Measurements from ENCODE around the gene CCDC8. TPM values are rescaled to one million over a fixed set of nuclear protein-coding genes. Genes with fewer than 3 reads are reported as not detected.

Gene CCDC8
- total RNA-seq, 4 donors from 2014 or later, result 4.5 to 11.6 (median 4.9) TPM

- TF ChIP-seq, protein P1, sequence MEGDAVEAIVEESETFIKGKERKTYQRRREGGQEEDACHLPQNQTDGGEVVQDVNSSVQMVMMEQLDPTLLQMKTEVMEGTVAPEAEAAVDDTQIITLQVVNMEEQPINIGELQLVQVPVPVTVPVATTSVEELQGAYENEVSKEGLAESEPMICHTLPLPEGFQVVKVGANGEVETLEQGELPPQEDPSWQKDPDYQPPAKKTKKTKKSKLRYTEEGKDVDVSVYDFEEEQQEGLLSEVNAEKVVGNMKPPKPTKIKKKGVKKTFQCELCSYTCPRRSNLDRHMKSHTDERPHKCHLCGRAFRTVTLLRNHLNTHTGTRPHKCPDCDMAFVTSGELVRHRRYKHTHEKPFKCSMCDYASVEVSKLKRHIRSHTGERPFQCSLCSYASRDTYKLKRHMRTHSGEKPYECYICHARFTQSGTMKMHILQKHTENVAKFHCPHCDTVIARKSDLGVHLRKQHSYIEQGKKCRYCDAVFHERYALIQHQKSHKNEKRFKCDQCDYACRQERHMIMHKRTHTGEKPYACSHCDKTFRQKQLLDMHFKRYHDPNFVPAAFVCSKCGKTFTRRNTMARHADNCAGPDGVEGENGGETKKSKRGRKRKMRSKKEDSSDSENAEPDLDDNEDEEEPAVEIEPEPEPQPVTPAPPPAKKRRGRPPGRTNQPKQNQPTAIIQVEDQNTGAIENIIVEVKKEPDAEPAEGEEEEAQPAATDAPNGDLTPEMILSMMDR (IDR thresholded peaks at IDR 0.05), result no peak
- TF ChIP-seq POLR2A (IDR thresholded peaks at IDR 0.05; ENCODE audit: low read depth), result no peak
- no peak for DNase-seq (ENCODE audit: extremely low spot score)
- Histone ChIP-seq H3K4me1 (no peaks in the 10 kb centered on the region), H3K27me3 (no peaks in the 10 kb centered on the region), H3K36me3 (peaks cover 5 to 58% (median 29%) of the 10 kb centered on the region in 4 donors), H3K9me3 (no peaks in the 10 kb centered on the region), H3K4me3 (no peak overlapping the region), H3K27ac (replicated peaks in 1 of 4) (no peak overlapping the region)
- 81% methylated on average over 4 of the region's 4 CpGs for WGBS
- intact Hi-C loops (cut with DNase I), result no loop called here
Measured at GRCh38 chr19:46365561-46365960, 47.8 kb downstream of the CCDC8 start.

DNA sequence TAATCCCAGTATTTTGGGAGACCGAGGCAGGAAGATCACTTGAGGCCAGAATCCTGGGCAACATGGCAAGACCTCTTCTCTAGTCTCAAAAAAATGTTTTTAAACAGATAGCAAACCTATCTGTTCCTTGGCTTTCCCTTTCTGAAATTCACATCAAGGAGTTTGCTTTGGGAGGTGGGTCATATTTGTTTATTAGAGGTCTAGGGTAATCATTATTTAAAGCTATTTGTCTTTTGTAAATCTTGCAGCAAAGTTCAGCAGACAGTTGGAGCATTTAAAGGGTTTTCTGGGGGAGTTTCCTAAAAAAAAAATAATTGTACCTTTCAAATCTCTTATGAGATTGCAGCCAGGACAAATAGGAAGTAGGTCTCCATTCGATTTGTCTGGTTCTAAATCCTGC, 49.0 kb downstream of the CCDC8 start:
- Histone ChIP-seq H3K27ac (replicated peaks in 1 of 4) (no peak overlapping the region), H3K36me3 (peaks cover 5 to 55% (median 25%) of the 10 kb centered on the region in 4 donors), H3K9me3 (no peaks in the 10 kb centered on the region), H3K27me3 (no peaks in the 10 kb centered on the region), H3K4me1 (no peaks in the 10 kb centered on the region), H3K4me3 (no peak overlapping the region)
- 94% methylated on average over 2 of the region's 2 CpGs for WGBS
- no peak for DNase-seq (ENCODE audit: extremely low spot score)
- TF ChIP-seq POLR2A (IDR thresholded peaks at IDR 0.05; ENCODE audit: low read depth), result no peak
- TF ChIP-seq EP300 (IDR thresholded peaks at IDR 0.05), result no peak
- TF ChIP-seq, protein P1 (IDR thresholded peaks at IDR 0.05), result no peak
- no peak for TF ChIP-seq POLR2AphosphoS5 (IDR thresholded peaks at IDR 0.05)
- intact Hi-C loops (cut with DNase I), result no loop called here

- intact Hi-C loops (cut with DNase I), result no loop called here
- Histone ChIP-seq H3K4me3 (no peak overlapping the region), H3K4me1 (peaks cover 0 to 7% (median 0%) of the 10 kb centered on the region in 4 donors), H3K27me3 (no peaks in the 10 kb centered on the region), H3K27ac (replicated peaks in 1 of 4) (no peak overlapping the region), H3K9me3 (no peaks in the 10 kb centered on the region), H3K36me3 (peaks cover 1 to 47% (median 32%) of the 10 kb centered on the region in 4 donors)
- DNase-seq (ENCODE audit: extremely low spot score), result no peak
- TF ChIP-seq POLR2AphosphoS5 (IDR thresholded peaks at IDR 0.05), result no peak
- TF ChIP-seq, protein P1 (IDR thresholded peaks at IDR 0.05), result no peak
- TF ChIP-seq EP300 (IDR thresholded peaks at IDR 0.05), result no peak
- no peak for TF ChIP-seq POLR2A (IDR thresholded peaks at IDR 0.05; ENCODE audit: low read depth)
- 66% methylated on average over 2 of the region's 2 CpGs for WGBS
Measured at GRCh38 chr19:46361915-46362314, 51.4 kb downstream of the CCDC8 start.

Other genes with a start within 250 kb of the CCDC8 start
- gene IGFL1, start 183.8 kb downstream of the CCDC8 start, total RNA-seq, result not detected
- gene HIF3A, start 116.5 kb downstream of the CCDC8 start, total RNA-seq, result 100 to 1,000 TPM in 3 of 4 donors, 10 to 100 TPM in 1; 98.2 to 268 (median 160) TPM
- 10 to 100 TPM; 39.9 to 74.7 (median 61.9) TPM for gene PPP5C, start 66.5 kb downstream of the CCDC8 start, total RNA-seq
- gene PNMA8C, start 15.4 kb upstream of the CCDC8 start, total RNA-seq, result under 1 TPM; 0.13 to 0.42 (median 0.17) TPM
- gene PNMA8A, start 58.0 kb upstream of the CCDC8 start, total RNA-seq, result 1 to 10 TPM; 1.4 to 5.3 (median 2.5) TPM
- 1 to 10 TPM; 1.5 to 3.3 (median 1.6) TPM for gene PNMA8B, start 82.3 kb upstream of the CCDC8 start, total RNA-seq
- gene CALM3, start 187.8 kb upstream of the CCDC8 start, total RNA-seq, result 100 to 1,000 TPM; 114 to 155 (median 129) TPM
- 1 to 10 TPM; 5.9 to 9.1 (median 7.1) TPM for gene PTGIR, start 211.5 kb upstream of the CCDC8 start, total RNA-seq
- gene GNG8, start 222.6 kb upstream of the CCDC8 start, total RNA-seq, result not detected
- 100 to 1,000 TPM in 1 of 4 donors, 10 to 100 TPM in 3; 46.7 to 119 (median 65.1) TPM for gene DACT3, start 247.6 kb upstream of the CCDC8 start, total RNA-seq